IPS-15b (cell line): ENCODE results near the gene DROSHA.

Experiments
- H3K27me3 ChIP-seq: one replicate; pipeline ENCODE4 v1.6.1; 2013; ENCODE audit warnings: low read length; ENCODE audit not compliant: control insufficient read depth, insufficient read depth
- H3K36me3 ChIP-seq: one replicate; pipeline ENCODE4 v1.6.1; 2013; ENCODE audit warnings: low read length; ENCODE audit not compliant: control insufficient read depth, insufficient read depth
- H3K4me1 ChIP-seq: one replicate; pipeline ENCODE4 v1.6.1; 2013; ENCODE audit warnings: mild to moderate bottlenecking, low read length; ENCODE audit not compliant: control insufficient read depth, insufficient read depth
- H3K4me3 ChIP-seq: one replicate; pipeline ENCODE4 v1.5.1; 2013; ENCODE audit warnings: low read depth, low read length
- H3K9ac ChIP-seq: one replicate; pipeline ENCODE4 v1.6.1; 2013; ENCODE audit warnings: low read depth, mild to moderate bottlenecking, low read length
- H3K9me3 ChIP-seq: one replicate; pipeline ENCODE4 v1.6.1; 2013; ENCODE audit warnings: mild to moderate bottlenecking, low read length; ENCODE audit not compliant: control insufficient read depth, insufficient read depth

DROSHA gene

GRCh38 chr5:31523041-31523440, 8.9 kb downstream of the DROSHA start:
- Histone ChIP-seq H3K9me3 (no peaks in the 10 kb centered on the region), H3K4me1 (no peaks in the 10 kb centered on the region), H3K36me3 (peaks cover 12% of the 10 kb centered on the region), H3K27me3 (no peaks in the 10 kb centered on the region), H3K9ac (no peak overlapping the region), H3K4me3 (no peak overlapping the region)

GRCh38 chr5:31516802-31517201, 15.1 kb downstream of the DROSHA start:
- Histone ChIP-seq H3K4me1 (no peaks in the 10 kb centered on the region), H3K36me3 (peaks cover 20% of the 10 kb centered on the region), H3K9me3 (no peaks in the 10 kb centered on the region), H3K9ac (no peak overlapping the region), H3K27me3 (no peaks in the 10 kb centered on the region), H3K4me3 (no peak overlapping the region)

- Histone ChIP-seq H3K9me3 (no peaks in the 10 kb centered on the region), H3K36me3 (peaks cover 44% of the 10 kb centered on the region), H3K4me3 (no peak overlapping the region), H3K9ac (no peak overlapping the region), H3K27me3 (no peaks in the 10 kb centered on the region), H3K4me1 (no peaks in the 10 kb centered on the region)
Observed at GRCh38 chr5:31511305-31511704, 20.6 kb downstream of the DROSHA start.

GRCh38 chr5:31504529-31504928, 27.4 kb downstream of the DROSHA start:
- Histone ChIP-seq H3K27me3 (no peaks in the 10 kb centered on the region), H3K4me1 (no peaks in the 10 kb centered on the region), H3K4me3 (no peak overlapping the region), H3K9ac (no peak overlapping the region), H3K36me3 (peaks cover 43% of the 10 kb centered on the region), H3K9me3 (no peaks in the 10 kb centered on the region)

- H3K9me3 ChIP-seq = no peaks in the 10 kb centered on the region
Observed at GRCh38 chr5:31502506-31502905, 29.4 kb downstream of the DROSHA start.

GRCh38 chr5:31500256-31500655, 31.6 kb downstream of the DROSHA start:
- Histone ChIP-seq H3K27me3 (no peaks in the 10 kb centered on the region), H3K4me1 (no peaks in the 10 kb centered on the region), H3K36me3 (peaks cover 61% of the 10 kb centered on the region), H3K9me3 (no peaks in the 10 kb centered on the region), H3K9ac (no peak overlapping the region), H3K4me3 (no peak overlapping the region)

More at GRCh38 chr5:31502506-31502905, 29.4 kb downstream of the DROSHA start:
- Histone ChIP-seq H3K9ac (no peak overlapping the region), H3K4me1 (no peaks in the 10 kb centered on the region), H3K27me3 (no peaks in the 10 kb centered on the region), H3K36me3 (peaks cover 43% of the 10 kb centered on the region), H3K4me3 (no peak overlapping the region)

GRCh38 chr5:31496891-31497290, 35.0 kb downstream of the DROSHA start:
- no peaks in the 10 kb centered on the region for H3K4me1 ChIP-seq
- H3K36me3 ChIP-seq = peaks cover 52% of the 10 kb centered on the region
- no peaks in the 10 kb centered on the region for H3K27me3 ChIP-seq
- no peak overlapping the region for H3K4me3 ChIP-seq
- no peak overlapping the region for H3K9ac ChIP-seq
- no peaks in the 10 kb centered on the region for H3K9me3 ChIP-seq

GRCh38 chr5:31496301-31496700, 35.6 kb downstream of the DROSHA start:
- Histone ChIP-seq H3K9me3 (no peaks in the 10 kb centered on the region), H3K9ac (no peak overlapping the region), H3K4me1 (no peaks in the 10 kb centered on the region), H3K27me3 (no peaks in the 10 kb centered on the region), H3K36me3 (peaks cover 50% of the 10 kb centered on the region), H3K4me3 (no peak overlapping the region)

- H3K36me3 ChIP-seq = peaks cover 41% of the 10 kb centered on the region
- H3K4me3 ChIP-seq = no peak overlapping the region
- H3K4me1 ChIP-seq = no peaks in the 10 kb centered on the region
- H3K27me3 ChIP-seq = no peaks in the 10 kb centered on the region
- H3K9me3 ChIP-seq = no peaks in the 10 kb centered on the region
- no peak overlapping the region for H3K9ac ChIP-seq
Observed at GRCh38 chr5:31495336-31495735, 36.6 kb downstream of the DROSHA start.

GRCh38 chr5:31492869-31493268, 39.0 kb downstream of the DROSHA start:
- peaks cover 31% of the 10 kb centered on the region for H3K36me3 ChIP-seq
- no peak overlapping the region for H3K4me3 ChIP-seq
- no peaks in the 10 kb centered on the region for H3K27me3 ChIP-seq
- no peaks in the 10 kb centered on the region for H3K4me1 ChIP-seq
- H3K9me3 ChIP-seq = no peaks in the 10 kb centered on the region
- no peak overlapping the region for H3K9ac ChIP-seq

- Histone ChIP-seq H3K36me3 (no peaks in the 10 kb centered on the region), H3K9me3 (no peaks in the 10 kb centered on the region), H3K4me3 (no peak overlapping the region), H3K9ac (no peak overlapping the region), H3K27me3 (no peaks in the 10 kb centered on the region), H3K4me1 (no peaks in the 10 kb centered on the region)
Observed at GRCh38 chr5:31487506-31487905, 44.4 kb downstream of the DROSHA start.

GRCh38 chr5:31486441-31486840, 45.5 kb downstream of the DROSHA start:
- no peaks in the 10 kb centered on the region for H3K4me1 ChIP-seq
- H3K27me3 ChIP-seq = no peaks in the 10 kb centered on the region
- H3K4me3 ChIP-seq = no peak overlapping the region
- H3K9me3 ChIP-seq = no peaks in the 10 kb centered on the region
- H3K36me3 ChIP-seq = peaks cover 4% of the 10 kb centered on the region
- no peak overlapping the region for H3K9ac ChIP-seq
